RWPE1 (cell line): ENCODE results near the gene TRAPPC6A.

ENCODE experiments used
- CTCF ChIA-PET: fragments of 350-600 bp; sonication (Branson Sonifier 250); formaldehyde crosslinking; extraction: SDS; loops from one replicate; lab custom pipeline; 2021; lab: Yijun Ruan, JAX
- POLR2A ChIA-PET: fragments of 400-600 bp; formaldehyde crosslinking; extraction: SDS; loops from one replicate; lab custom pipeline; 2020; ENCODE audit warnings: antibody characterized with exemption; ENCODE audit not compliant: low non-redundant PET; lab: Yijun Ruan, JAX
- DNase-seq: peaks from one replicate; pipeline ENCODE4 v3.0.0; 2012; ENCODE audit warnings: low spot score
- H3K27ac ChIP-seq: fragments of 450-650 bp; 2 replicates; pipeline ENCODE4 v1.5.1; 2017
- TF ChIP-seq, protein P1 (sequence below): fragments of 450-650 bp; conservative IDR thresholded peaks from 2 replicates; pipeline ENCODE4 v1.5.1; 2017; ENCODE audit warnings: low read depth, mild to moderate bottlenecking

The TRAPPC6A gene

DNA sequence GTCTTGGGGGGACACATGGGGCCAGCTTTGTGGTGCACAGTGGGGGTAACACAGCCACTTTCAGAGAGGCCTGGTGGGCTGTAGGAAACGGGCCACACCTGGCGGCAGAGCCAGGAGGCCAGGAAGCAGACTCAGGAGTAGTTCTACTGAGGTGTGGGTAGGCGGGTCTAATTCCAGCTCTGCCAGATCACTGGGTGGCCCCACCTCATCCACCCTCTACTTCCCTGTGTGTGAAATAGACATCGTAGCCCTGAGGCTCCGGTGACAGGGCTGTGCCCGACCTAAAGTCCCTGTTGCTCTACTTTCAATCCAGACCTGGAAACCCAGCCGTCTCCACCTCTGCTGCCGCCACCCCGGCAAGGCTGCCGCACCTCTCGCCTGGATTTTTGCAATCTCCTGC, 21.3 kb downstream of the TRAPPC6A start:
- no peak for DNase-seq
- ChIA-PET POLR2A (no interaction called here), CTCF (no interaction called here)
- peak overlapping the region; percentile 26; the same call in 1 of the 2 replicates for H3K27ac ChIP-seq
- TF ChIP-seq, protein P1, sequence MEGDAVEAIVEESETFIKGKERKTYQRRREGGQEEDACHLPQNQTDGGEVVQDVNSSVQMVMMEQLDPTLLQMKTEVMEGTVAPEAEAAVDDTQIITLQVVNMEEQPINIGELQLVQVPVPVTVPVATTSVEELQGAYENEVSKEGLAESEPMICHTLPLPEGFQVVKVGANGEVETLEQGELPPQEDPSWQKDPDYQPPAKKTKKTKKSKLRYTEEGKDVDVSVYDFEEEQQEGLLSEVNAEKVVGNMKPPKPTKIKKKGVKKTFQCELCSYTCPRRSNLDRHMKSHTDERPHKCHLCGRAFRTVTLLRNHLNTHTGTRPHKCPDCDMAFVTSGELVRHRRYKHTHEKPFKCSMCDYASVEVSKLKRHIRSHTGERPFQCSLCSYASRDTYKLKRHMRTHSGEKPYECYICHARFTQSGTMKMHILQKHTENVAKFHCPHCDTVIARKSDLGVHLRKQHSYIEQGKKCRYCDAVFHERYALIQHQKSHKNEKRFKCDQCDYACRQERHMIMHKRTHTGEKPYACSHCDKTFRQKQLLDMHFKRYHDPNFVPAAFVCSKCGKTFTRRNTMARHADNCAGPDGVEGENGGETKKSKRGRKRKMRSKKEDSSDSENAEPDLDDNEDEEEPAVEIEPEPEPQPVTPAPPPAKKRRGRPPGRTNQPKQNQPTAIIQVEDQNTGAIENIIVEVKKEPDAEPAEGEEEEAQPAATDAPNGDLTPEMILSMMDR, result no peak

DNA sequence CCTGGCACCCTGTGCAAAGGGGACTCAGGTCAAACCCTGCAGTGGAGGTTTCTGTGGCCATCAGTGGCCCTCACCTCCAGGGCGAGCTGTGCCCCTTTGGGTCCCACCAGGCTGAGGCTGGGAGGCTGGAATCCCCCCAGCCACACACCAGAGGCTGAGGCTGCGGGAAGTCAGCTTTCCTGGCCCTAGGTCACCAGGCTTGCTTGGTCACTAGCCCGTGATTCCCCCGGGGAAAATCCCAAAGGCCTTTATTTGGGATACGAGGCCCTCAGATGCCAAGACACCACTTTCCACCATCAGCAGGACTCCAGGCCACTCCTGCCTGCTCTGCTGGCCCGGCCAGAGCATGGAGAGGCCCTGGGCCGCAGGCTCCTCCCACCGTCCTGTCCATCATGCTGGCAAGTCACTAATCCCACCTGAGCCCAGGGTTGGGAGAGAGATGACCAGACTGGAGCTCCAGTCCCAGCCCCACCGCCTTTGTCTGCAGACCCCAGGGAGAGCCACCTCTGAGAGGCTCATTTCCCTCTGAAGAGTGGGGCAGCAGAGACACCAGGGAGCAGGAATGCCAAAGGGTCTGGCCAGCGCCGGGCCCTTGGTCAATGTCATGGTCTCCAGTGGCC, 21.9 kb downstream of the TRAPPC6A start:
- ChIA-PET CTCF (interaction anchor here (0.9 kb wide), 1 partner anchor 182 kb away, joined by 4 read pairs; no protein-coding TSS in a partner anchor), POLR2A (no interaction called here)
- no peak for DNase-seq
- TF ChIP-seq, protein P1, result no peak
- H3K27ac ChIP-seq, result peak overlapping the region; percentile 26; the same call in 1 of the 2 replicates

DNA sequence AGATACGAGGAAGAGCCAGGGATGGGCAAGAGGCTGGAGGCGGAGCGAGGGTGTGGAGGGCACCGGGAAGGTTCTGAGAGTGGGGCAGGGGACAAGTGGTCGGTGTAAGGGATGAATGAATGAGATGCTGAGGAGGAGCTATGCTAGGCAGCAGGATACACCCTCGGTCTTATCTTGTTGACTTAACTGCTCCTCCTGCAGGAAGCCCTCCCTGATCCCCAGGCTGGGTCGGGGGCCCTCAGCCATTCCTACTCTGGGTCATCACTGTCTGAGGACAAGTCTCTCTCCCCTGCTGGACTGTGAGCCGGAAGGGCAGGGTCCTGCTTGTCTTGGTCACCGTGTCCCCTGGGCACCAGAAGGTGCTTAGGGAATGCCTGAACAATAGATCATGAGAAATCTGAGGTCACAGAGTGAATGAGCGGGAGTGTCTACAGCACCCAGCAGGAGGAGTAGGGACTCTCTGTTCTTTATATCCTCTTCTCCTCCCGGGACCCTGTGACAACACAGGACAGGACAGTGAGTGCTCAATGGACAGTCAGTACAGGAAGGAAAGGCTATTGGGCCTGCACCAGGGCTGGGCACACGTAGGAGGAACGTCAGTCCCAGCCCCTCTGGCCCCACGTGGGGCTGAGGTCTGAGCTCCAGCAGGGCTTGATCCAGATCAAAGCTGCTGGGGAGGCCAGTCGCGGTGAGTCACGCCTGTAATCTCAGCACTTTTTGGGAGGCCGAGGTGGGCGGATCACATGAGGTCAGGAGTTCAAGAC, 23.8 kb downstream of the TRAPPC6A start:
- ChIA-PET CTCF (no interaction called here), POLR2A (interaction anchor here (0.5 kb wide), 1 partner anchor 21 kb away, joined by 3 read pairs; no protein-coding TSS in a partner anchor)
- TF ChIP-seq, protein P1, result no peak
- peak overlapping the region; percentile 13 for H3K27ac ChIP-seq
- DNase-seq, result no peak

- ChIA-PET CTCF (interaction anchor here (0.6 to 0.7 kb wide), 2 partner anchors 34 to 325 kb away, joined by 3 to 5 read pairs; no protein-coding TSS in a partner anchor), POLR2A (interaction anchor here (0.5 kb wide), 1 partner anchor 21 kb away, joined by 3 read pairs; no protein-coding TSS in a partner anchor)
- no peak for DNase-seq
- TF ChIP-seq, protein P1, result no peak
- H3K27ac ChIP-seq, result peak overlapping the region; percentile 13; the same call in 1 of the 2 replicates
Measured at GRCh38 chr19:45153339-45154063, 24.5 kb downstream of the TRAPPC6A start.

DNA sequence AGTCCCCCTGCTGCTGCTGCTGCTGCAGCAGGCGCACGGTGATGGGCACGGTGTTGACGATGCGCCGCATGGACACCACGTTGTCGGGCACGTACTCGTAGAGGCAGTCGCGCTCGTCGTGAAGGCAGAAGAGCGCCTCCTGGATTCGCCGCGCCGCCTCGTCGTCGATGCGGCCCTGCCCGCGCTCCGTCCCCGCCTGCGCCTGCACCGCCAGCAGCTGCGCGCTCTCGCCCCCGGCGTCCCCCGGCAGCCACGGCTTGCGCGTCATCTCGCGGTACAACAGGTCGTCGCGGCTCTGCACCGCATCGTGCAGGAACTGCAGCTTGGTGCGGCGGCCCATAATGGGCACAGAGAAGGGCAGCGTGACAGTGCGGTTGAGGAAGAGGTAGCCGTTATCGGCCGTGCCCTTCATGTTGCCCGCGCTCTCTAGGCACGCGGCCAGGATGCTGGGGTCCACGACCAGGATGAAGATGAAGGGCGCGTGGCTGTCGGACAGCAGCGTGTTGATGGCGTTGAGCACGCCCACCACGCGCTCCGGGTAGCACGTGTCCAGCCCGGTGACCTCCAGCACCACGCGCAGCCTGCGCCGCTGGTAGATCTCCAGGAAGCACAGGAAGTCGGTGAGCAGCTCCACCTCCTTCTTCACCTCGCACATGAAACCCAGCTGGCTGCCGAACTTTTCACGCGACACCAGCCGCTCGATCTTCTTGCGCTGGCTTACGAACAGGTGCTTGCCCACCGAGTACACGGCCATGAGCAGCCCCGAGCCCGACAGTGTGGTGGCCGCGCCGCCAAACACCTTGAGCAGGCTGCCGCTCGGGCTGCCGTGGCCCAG, 25.3 kb downstream of the TRAPPC6A start:
- no peak for DNase-seq
- ChIA-PET POLR2A (no interaction called here), CTCF (interaction anchor here (0.6 to 0.7 kb wide), 2 partner anchors 35 to 326 kb away, joined by 3 to 5 read pairs; no protein-coding TSS in a partner anchor)
- no peak overlapping the region for H3K27ac ChIP-seq
- TF ChIP-seq, protein P1, result no peak
